Type B pancreatic cell (in vitro differentiated cells): ENCODE results near the gene CCRL2. TPM values are rescaled to one million over a fixed set of nuclear protein-coding genes. Genes with fewer than 3 reads are reported as not detected.
"Not testable (repeated sequence)": the region's sequence is repeated elsewhere in the genome, so short reads cannot be mapped to it uniquely, and the experiment has no call there.

Source experiments
- DNase-seq: peaks from one replicate; pipeline ENCODE4 v3.0.0; 2021; ENCODE audit warnings: mixed read lengths; ENCODE audit not compliant: unreplicated experiment; ENCODE audit errors: extremely low spot score
- H3K27ac Mint-ChIP-seq: 2 replicates; pipeline ENCODE4 v1.8.0; 2021; ENCODE audit warnings: mild to moderate bottlenecking, mixed read lengths
- H3K27me3 Mint-ChIP-seq: 2 replicates; pipeline ENCODE4 v1.8.0; 2021; ENCODE audit warnings: mixed read lengths
- H3K36me3 Mint-ChIP-seq: 2 replicates; pipeline ENCODE4 v1.8.0; 2021; ENCODE audit warnings: mixed read lengths
- H3K4me1 Mint-ChIP-seq: one replicate; pipeline ENCODE4 v1.8.0; 2021; ENCODE audit warnings: mixed read lengths; ENCODE audit not compliant: unreplicated experiment
- H3K4me3 Mint-ChIP-seq: 2 replicates; pipeline ENCODE4 v1.8.0; 2021; ENCODE audit warnings: mild to moderate bottlenecking, mixed read lengths
- H3K9me3 Mint-ChIP-seq: 2 replicates; pipeline ENCODE4 v1.8.0; 2021; ENCODE audit warnings: mixed read lengths
- total RNA-seq: library from RNA; stranded (reverse); gene quantifications from 2 replicates; pipeline ENCODE4 v1.2.1, GENCODE V29; 2021; ENCODE audit warnings: low replicate concordance
- TF ChIP-seq, protein P1 (sequence below): fragments of 200-600 bp; sonication (generic); conservative IDR thresholded peaks from 2 replicates; pipeline ENCODE4 v1.5.0; 2021; ENCODE audit warnings: antibody characterized with exemption, mild to moderate bottlenecking

Gene CCRL2
- total RNA-seq, 1 donor from 2014 or later = 0.34 TPM

DNA sequence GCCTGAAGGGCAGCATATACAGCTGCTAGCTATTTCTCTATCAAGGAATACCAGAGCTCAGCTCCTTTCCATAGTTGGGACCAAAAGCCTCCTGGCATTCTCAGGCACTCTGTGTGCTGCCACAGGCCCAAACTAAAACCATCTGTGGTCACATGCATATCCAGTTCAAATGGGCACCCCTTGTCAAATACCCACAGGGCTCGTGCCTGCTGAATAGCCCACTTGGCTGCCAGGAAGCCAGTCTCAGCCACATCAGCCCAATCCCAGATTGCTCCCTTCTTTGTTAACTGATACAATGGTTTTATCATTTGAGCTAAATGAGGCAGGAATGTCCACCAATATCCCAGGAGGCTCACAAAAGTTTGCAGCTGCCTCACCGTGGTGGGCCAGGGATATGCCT, 13.9 kb downstream of the CCRL2 start:
- DNase-seq = no peak
- Mint-ChIP-seq H3K36me3 (no peaks in the 10 kb centered on the region), H3K4me1 (peaks cover 5% of the 10 kb centered on the region), H3K4me3 (no peak overlapping the region), H3K9me3 (no peaks in the 10 kb centered on the region), H3K27ac (no peak overlapping the region), H3K27me3 (no peaks in the 10 kb centered on the region)
- TF ChIP-seq, protein P1, sequence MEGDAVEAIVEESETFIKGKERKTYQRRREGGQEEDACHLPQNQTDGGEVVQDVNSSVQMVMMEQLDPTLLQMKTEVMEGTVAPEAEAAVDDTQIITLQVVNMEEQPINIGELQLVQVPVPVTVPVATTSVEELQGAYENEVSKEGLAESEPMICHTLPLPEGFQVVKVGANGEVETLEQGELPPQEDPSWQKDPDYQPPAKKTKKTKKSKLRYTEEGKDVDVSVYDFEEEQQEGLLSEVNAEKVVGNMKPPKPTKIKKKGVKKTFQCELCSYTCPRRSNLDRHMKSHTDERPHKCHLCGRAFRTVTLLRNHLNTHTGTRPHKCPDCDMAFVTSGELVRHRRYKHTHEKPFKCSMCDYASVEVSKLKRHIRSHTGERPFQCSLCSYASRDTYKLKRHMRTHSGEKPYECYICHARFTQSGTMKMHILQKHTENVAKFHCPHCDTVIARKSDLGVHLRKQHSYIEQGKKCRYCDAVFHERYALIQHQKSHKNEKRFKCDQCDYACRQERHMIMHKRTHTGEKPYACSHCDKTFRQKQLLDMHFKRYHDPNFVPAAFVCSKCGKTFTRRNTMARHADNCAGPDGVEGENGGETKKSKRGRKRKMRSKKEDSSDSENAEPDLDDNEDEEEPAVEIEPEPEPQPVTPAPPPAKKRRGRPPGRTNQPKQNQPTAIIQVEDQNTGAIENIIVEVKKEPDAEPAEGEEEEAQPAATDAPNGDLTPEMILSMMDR = no peak

DNA sequence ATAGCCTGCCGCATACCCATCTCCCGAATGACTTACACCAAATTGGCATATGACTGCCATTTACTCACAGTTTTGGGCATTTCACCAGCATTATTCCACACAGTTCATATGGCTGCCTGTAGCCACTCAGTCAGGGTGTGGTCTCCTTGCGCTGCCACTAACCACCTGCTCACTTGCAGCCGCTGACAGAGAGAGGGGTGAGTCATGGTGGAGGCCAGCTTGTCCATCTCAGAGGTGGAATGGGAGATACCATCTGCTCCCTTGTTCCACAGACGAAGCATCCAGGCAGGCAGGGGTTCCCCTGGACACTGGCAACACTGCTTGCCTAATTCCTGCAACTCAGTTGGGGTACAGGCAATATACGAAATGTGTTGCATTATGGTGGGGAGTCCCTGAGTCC, 15.6 kb downstream of the CCRL2 start:
- no peaks in the 10 kb centered on the region for H3K36me3 Mint-ChIP-seq
- no peak overlapping the region for H3K4me3 Mint-ChIP-seq
- H3K4me1 Mint-ChIP-seq = peaks cover 2% of the 10 kb centered on the region
- no peaks in the 10 kb centered on the region for H3K9me3 Mint-ChIP-seq
- H3K27ac Mint-ChIP-seq = no peak overlapping the region
- TF ChIP-seq, protein P1 = no peak
- H3K27me3 Mint-ChIP-seq = no peaks in the 10 kb centered on the region
- no peak for DNase-seq

DNA sequence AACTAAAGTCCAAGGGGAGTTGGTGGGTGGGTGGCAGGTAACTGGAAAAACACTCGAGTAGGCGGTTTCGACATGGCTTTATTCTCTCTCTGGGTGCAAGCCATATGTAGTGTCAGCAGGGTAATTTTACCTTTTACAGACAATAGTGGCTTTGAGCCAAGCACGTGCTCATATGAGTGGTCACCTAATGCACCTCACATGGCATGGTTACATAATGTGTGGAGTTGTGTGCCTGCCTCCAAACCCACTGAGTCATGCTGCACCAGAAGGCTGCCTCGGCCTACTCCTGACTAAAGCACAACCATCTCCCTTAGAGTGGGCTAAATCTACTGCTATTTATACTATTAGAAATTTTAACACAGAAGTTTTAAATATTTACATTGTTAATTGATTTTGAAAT, 16.5 kb downstream of the CCRL2 start:
- H3K27ac Mint-ChIP-seq = no peak overlapping the region
- H3K4me3 Mint-ChIP-seq = no peak overlapping the region
- H3K27me3 Mint-ChIP-seq = no peaks in the 10 kb centered on the region
- no peaks in the 10 kb centered on the region for H3K9me3 Mint-ChIP-seq
- H3K4me1 Mint-ChIP-seq = peaks cover 11% of the 10 kb centered on the region
- TF ChIP-seq, protein P1 = no peak
- no peaks in the 10 kb centered on the region for H3K36me3 Mint-ChIP-seq
- DNase-seq = no peak

DNA sequence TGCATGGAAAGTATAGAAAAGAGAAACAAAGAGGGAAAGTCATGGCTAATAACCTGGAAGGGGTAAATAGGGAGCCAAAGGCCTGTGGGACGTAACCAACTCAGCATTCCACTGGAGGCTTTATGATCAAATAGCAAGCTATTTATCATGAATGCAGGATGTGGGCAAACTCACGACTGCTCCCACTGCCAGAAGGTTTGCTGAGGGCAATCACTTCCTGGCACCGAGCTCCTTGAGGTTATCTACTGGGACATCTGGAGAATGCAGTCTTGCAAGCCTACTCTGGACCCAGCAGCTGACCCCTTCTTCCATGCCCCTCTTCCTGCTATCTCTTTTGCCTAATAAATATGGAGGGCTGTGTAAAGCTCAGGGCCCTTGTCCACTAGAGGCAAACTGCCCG, 19.4 kb downstream of the CCRL2 start:
- H3K27me3 Mint-ChIP-seq, DNase-seq, H3K4me3 Mint-ChIP-seq, H3K36me3 Mint-ChIP-seq, H3K27ac Mint-ChIP-seq, H3K9me3 Mint-ChIP-seq: not testable (repeated sequence)
- H3K4me1 Mint-ChIP-seq = peaks cover 12% of the 10 kb centered on the region

DNA sequence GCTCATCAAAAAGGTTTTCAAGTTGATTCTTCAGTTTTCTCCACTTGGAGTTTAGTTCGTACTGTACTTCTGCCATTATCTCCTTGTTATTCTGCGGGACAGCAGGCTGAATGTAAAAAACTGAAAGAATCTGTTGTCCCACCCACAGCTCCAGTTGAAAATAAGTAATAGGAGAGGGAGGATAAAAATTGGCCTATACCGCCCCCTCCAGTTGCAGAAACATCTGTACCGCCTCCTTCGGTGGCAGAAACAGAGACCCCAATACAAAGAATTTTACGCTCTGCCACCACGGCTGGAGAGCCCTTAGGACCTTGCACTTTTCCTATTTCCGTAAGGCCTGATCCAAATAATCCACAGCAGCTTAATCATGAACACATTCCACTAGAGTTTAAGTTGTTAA, 20.3 kb downstream of the CCRL2 start:
- not testable (repeated sequence) for H3K36me3 Mint-ChIP-seq, H3K9me3 Mint-ChIP-seq, H3K27me3 Mint-ChIP-seq, H3K4me3 Mint-ChIP-seq, DNase-seq, H3K27ac Mint-ChIP-seq
- H3K4me1 Mint-ChIP-seq = peaks cover 12% of the 10 kb centered on the region

DNA sequence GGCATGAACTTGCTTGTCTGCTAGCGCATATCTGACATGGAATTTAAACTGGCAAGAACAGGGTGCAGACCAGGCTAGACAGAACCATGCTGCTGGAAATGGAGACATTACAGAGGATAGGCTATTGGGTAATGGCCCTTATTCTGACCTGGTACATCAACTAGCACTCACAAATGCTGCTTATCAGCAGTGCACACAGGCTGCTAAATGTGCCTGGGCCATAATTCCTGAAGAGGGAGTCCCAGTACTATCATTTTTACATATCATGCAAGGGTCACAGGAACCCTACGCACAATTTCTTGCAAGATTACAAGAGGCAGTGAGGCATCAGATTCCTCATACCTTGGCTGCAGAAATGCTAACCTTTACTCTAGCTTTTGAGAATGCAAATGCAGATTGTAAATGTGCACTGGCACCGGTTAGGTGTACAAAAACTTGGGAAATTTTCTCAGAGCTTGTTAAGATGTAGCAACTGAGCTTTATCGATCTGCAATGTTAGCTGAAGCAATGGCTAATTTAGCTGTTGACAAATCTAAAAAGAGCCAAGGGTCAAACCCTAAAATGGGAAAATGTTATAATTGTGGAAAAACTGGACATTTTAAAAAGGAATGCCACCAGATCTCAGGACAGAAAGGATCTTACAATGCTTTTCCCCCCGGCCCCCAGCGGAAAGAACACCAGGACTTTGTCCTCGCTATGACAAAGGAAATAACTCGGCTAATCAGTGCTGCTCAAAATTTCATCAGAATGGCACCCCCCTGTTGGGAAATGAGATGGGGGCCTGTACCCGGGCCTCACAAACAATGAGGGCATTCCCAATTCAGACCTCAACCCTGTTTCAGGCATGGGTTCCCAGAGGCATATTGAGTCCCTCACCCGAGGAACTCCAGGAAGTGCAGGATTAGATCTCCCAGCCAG, 21.1 kb downstream of the CCRL2 start:
- no peaks in the 10 kb centered on the region for H3K27me3 Mint-ChIP-seq
- H3K36me3 Mint-ChIP-seq = no peaks in the 10 kb centered on the region
- peaks cover 12% of the 10 kb centered on the region for H3K4me1 Mint-ChIP-seq
- peaks cover 9% of the 10 kb centered on the region for H3K9me3 Mint-ChIP-seq
- H3K27ac Mint-ChIP-seq = no peak overlapping the region
- TF ChIP-seq, protein P1 = no peak
- no peak for DNase-seq
- no peak overlapping the region for H3K4me3 Mint-ChIP-seq
